SK-N-MC (cell line): Measurements from ENCODE around the gene TIAL1.

Source experiments
- DNase-seq: peaks from one replicate; pipeline ENCODE4 v3.0.0-alpha.2; 2011; ENCODE audit warnings: low read depth, low spot score
- H3K27ac ChIP-seq: fragments of 200-600 bp; sonication (generic); 2 replicates; pipeline ENCODE4 v1.5.1; 2016; ENCODE audit warnings: mixed run types
- H3K36me3 ChIP-seq: fragments of 200-600 bp; sonication (generic); 2 replicates; pipeline ENCODE4 v1.6.1; 2017; ENCODE audit warnings: antibody characterized with exemption, low read length, mixed read lengths; ENCODE audit not compliant: insufficient read depth
- H3K4me3 ChIP-seq: fragments of 200-600 bp; sonication (generic); 2 replicates; pipeline ENCODE4 v1.5.1; 2016
- H3K9ac ChIP-seq: fragments of 200-600 bp; sonication (generic); 2 replicates; pipeline ENCODE4 v1.8.0; 2017; ENCODE audit warnings: mixed run types, mixed read lengths; ENCODE audit not compliant: insufficient read length
- H3K9me3 ChIP-seq: fragments of 200-600 bp; sonication (generic); 2 replicates; pipeline ENCODE4 v1.6.1; 2017; ENCODE audit warnings: low read depth, mild to moderate bottlenecking, antibody characterized with exemption, low read length, moderate library complexity, mixed read lengths
- EZH2 ChIP-seq: fragments of 200-600 bp; sonication (generic); IDR thresholded peaks from one replicate; pipeline ENCODE4 v1.6.1; 2017; ENCODE audit warnings: antibody characterized with exemption
- FOXP2 ChIP-seq: optimal IDR thresholded peaks from 2 replicates; pipeline ENCODE3; 2011; ENCODE audit warnings: mild to moderate bottlenecking, moderate library complexity; ENCODE audit not compliant: insufficient read depth; ENCODE audit errors: extremely low read length, control extremely low read depth
- POLR2AphosphoS5 ChIP-seq: IDR thresholded peaks from 2 replicates; pipeline ENCODE4 v1.6.1; 2012; ENCODE audit warnings: mild to moderate bottlenecking, low read depth, low read length, borderline replicate concordance

Gene TIAL1

GRCh38 chr10:119545310-119545709 is 51.5 kb downstream of the TIAL1 start:
- no peak for DNase-seq
- TF ChIP-seq POLR2AphosphoS5, result no peak
- TF ChIP-seq EZH2, result no peak
- no peak for TF ChIP-seq FOXP2

DNA sequence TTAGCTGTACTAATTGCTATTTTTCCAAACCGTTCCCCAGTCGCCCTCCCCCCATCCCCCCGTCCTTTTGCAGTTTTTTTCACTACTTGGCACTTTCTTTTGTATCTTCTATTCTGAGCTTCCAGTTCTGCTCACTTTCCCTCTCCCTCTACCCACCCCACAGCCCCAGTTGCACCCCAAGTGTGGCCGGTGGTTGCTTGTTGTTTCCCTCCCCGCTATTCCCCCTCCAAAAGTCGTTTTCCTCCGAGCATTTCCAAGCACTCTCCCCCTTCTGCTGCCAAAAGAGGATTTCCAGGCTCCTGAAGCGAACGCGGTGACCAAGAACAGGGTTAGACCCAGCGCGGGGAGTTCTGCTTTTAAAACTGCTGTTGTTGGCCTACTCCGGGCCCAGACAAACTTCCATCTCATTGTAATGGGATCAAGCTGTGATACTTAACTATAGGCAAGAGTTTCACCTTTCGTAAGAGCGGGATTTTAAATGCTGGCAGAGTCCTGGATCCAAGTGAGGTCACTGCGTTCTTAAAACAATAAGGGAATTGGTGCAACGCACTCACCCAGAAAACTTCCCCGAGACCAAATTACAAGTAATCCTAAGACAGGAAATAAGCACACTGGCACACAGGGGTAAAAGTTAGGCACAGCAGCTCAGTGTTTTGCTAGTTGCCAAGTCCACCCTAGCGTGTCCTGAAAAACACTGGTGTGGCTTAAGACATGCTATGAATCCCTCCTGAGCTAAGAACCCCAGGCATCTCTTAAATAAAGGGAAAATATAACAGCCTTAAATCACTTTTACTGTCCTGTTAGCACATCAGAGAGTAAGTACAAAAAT is 52.7 kb downstream of the TIAL1 start:
- Histone ChIP-seq H3K36me3 (no peaks in the 10 kb centered on the region), H3K27ac (peak overlapping the region; percentile 70; the same call in 1 of the 2 replicates), H3K4me3 (peak overlapping the region; percentile 78), H3K9me3 (no peaks in the 10 kb centered on the region), H3K9ac (peak overlapping the region; percentile 61)
- TF ChIP-seq EZH2 (no peak), FOXP2 (no peak), POLR2AphosphoS5 (no peak)
- DNase-seq, result no peak

More at GRCh38 chr10:119545310-119545709, 51.5 kb downstream of the TIAL1 start:
- H3K9me3 ChIP-seq, result no peaks in the 10 kb centered on the region
- no peak overlapping the region for H3K27ac ChIP-seq
- H3K4me3 ChIP-seq, result no peak overlapping the region
- H3K36me3 ChIP-seq, result no peaks in the 10 kb centered on the region
- no peak overlapping the region for H3K9ac ChIP-seq

GRCh38 chr10:119542988-119543813 is 53.6 kb downstream of the TIAL1 start:
- Histone ChIP-seq H3K27ac (peak overlapping the region; percentile 70; the same call in 1 of the 2 replicates), H3K36me3 (no peaks in the 10 kb centered on the region), H3K4me3 (peak overlapping the region; percentile 78), H3K9me3 (no peaks in the 10 kb centered on the region), H3K9ac (peak overlapping the region; percentile 61)
- DNase-seq, result no peak
- TF ChIP-seq FOXP2, result no peak
- no peak for TF ChIP-seq EZH2
- TF ChIP-seq POLR2AphosphoS5, result no peak

GRCh38 chr10:119542357-119542987 is 54.3 kb downstream of the TIAL1 start, which contains the start of gene RGS10:
TSS of gene RGS10 (minus strand) at chr10:119542719. CDS start at chr10:119542638, 81 bp downstream.
- Histone ChIP-seq H3K9ac (peak within 1 kb of the TSS; percentile 61), H3K27ac (peak within 1 kb of the TSS; percentile 70; the same call in 1 of the 2 replicates), H3K36me3 (no peaks in the 10 kb centered on the region), H3K4me3 (peak within 1 kb of the TSS; percentile 78), H3K9me3 (no peaks in the 10 kb centered on the region)
- no peak for TF ChIP-seq FOXP2
- peak; percentile 75; the same call in 1 of the 2 replicates for TF ChIP-seq POLR2AphosphoS5
- no peak for TF ChIP-seq EZH2
- DNase-seq, result no peak

- Histone ChIP-seq H3K36me3 (no peaks in the 10 kb centered on the region), H3K9ac (peak overlapping the region; percentile 41), H3K9me3 (no peaks in the 10 kb centered on the region), H3K27ac (no peak overlapping the region), H3K4me3 (peak overlapping the region; percentile 78)
- no peak for DNase-seq
- TF ChIP-seq EZH2 (no peak), POLR2AphosphoS5 (no peak), FOXP2 (no peak)
Measured at GRCh38 chr10:119541459-119542356, 55.1 kb downstream of the TIAL1 start.

DNA sequence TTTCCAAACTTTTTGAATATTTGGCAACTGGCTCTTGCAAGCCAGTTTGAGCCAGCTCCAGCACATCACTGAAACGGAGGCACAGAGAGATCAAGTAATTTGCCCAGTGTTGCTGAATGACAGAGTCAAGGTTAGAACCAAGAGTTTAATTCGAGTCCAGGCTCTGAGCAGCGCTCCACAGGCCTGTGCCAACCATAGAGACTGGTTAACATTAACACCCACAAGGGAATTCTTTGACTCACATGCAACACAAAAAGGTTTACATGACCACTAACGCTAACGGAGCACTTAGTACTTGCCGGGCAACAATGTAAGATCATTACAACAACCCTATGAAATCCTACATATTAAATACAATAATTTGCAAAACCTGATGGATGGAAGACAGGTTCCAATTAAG is 55.7 kb downstream of the TIAL1 start:
- Histone ChIP-seq H3K36me3 (no peaks in the 10 kb centered on the region), H3K9me3 (no peaks in the 10 kb centered on the region), H3K27ac (no peak overlapping the region), H3K9ac (no peak overlapping the region), H3K4me3 (peak overlapping the region; percentile 78)
- DNase-seq, result no peak
- no peak for TF ChIP-seq POLR2AphosphoS5
- no peak for TF ChIP-seq EZH2
- no peak for TF ChIP-seq FOXP2

- no peak overlapping the region for H3K4me3 ChIP-seq
- no peaks in the 10 kb centered on the region for H3K9me3 ChIP-seq
- DNase-seq, result no peak
- H3K36me3 ChIP-seq, result no peaks in the 10 kb centered on the region
- TF ChIP-seq FOXP2 (no peak), EZH2 (no peak), POLR2AphosphoS5 (no peak)
- no peak overlapping the region for H3K9ac ChIP-seq
- no peak overlapping the region for H3K27ac ChIP-seq
Measured at GRCh38 chr10:119540038-119540437, 56.7 kb downstream of the TIAL1 start.
